Cardiac fibroblast (primary cell): ENCODE measurements around the gene BAIAP2L1.

Source experiments
- DNase-seq, 2 donors: peaks; one replicate each; pipeline versions ENCODE4 v3.0.0 to v3.0.0-alpha.2; 2010; ENCODE audit warnings: low read depth in 2 of 2
- H3K4me3 ChIP-seq, 2 donors: replicated peaks in 1 of 2; 1 replicate in 1 of 2; 2 replicates in 1 of 2; pipeline ENCODE4 v1.5.1; 2011; ENCODE audit warnings: low read depth in 2 of 2, low read length in 2 of 2, mild to moderate bottlenecking in 2 of 2, moderate library complexity in 1 of 2
- TF ChIP-seq, protein P1 (sequence below): IDR thresholded peaks from one replicate; pipeline ENCODE4 v1.5.1; 2011; ENCODE audit warnings: low read depth, mild to moderate bottlenecking, low read length, inconsistent platforms

BAIAP2L1 gene

GRCh38 chr7:98314469-98314868 lies 86.4 kb downstream of the BAIAP2L1 start:
- no peak overlapping the region for H3K4me3 ChIP-seq
- DNase-seq, result peak in 1 of 2 donors; percentile 69
- TF ChIP-seq, protein P1, sequence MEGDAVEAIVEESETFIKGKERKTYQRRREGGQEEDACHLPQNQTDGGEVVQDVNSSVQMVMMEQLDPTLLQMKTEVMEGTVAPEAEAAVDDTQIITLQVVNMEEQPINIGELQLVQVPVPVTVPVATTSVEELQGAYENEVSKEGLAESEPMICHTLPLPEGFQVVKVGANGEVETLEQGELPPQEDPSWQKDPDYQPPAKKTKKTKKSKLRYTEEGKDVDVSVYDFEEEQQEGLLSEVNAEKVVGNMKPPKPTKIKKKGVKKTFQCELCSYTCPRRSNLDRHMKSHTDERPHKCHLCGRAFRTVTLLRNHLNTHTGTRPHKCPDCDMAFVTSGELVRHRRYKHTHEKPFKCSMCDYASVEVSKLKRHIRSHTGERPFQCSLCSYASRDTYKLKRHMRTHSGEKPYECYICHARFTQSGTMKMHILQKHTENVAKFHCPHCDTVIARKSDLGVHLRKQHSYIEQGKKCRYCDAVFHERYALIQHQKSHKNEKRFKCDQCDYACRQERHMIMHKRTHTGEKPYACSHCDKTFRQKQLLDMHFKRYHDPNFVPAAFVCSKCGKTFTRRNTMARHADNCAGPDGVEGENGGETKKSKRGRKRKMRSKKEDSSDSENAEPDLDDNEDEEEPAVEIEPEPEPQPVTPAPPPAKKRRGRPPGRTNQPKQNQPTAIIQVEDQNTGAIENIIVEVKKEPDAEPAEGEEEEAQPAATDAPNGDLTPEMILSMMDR, result no peak

DNA sequence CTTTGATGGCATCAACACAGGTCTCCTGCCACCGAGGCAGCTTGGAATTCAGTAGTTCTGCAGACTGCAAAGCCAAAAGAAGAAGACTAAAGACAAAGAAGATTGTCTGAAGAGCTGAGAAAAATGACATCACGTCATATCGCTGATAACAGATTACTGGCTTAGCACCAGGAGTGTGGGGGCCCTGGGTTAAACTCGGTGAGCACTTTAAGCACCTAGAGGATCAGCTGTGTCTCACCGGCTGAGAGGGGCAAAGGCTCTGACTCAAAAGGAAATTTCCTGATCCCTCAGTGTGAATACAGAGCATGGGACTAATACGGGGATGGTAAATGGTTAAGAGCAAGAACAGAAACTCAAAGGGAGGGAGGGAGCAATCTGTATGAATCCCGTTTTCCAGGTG lies 88.7 kb downstream of the BAIAP2L1 start:
- TF ChIP-seq, protein P1, result no peak
- no peak for DNase-seq
- H3K4me3 ChIP-seq, result no peak overlapping the region

- no peak for DNase-seq
- no peak overlapping the region for H3K4me3 ChIP-seq
- TF ChIP-seq, protein P1, result no peak
Measured at GRCh38 chr7:98309566-98309965, 91.3 kb downstream of the BAIAP2L1 start.

DNA sequence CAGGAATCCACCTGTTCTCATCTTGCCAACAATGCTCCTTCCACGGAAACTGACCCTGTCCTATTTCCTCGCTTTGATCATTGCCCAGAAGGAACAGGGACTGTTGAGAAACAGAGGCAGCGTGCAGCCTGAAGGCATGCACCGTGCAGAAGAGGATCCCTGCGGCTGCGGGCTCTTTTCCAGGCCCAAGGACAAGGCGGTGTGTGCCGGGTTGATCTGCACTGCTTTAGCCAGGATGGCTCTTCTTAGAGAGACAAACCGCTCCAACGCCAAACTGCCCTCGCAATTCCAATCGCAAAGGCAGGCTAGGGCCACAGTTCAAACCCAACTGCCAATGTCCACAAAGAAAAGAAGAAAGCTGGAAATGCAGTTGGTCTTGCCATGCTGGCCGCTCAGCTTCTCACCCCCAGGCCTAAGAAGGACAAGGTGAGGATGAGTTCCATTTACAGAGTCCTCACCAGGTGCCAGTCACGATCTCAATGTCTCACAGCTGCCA lies 92.9 kb downstream of the BAIAP2L1 start:
- TF ChIP-seq, protein P1, result no peak
- no peak for DNase-seq
- H3K4me3 ChIP-seq, result no peak overlapping the region

GRCh38 chr7:98305951-98306535 lies 94.8 kb downstream of the BAIAP2L1 start:
- TF ChIP-seq, protein P1, result no peak
- no peak overlapping the region for H3K4me3 ChIP-seq
- DNase-seq, result no peak

GRCh38 chr7:98303906-98304305 lies 97.0 kb downstream of the BAIAP2L1 start:
- TF ChIP-seq, protein P1, result no peak
- no peak for DNase-seq

GRCh38 chr7:98303176-98303865 lies 97.6 kb downstream of the BAIAP2L1 start:
- TF ChIP-seq, protein P1, result no peak
- no peak overlapping the region for H3K4me3 ChIP-seq
- DNase-seq, result no peak

More at GRCh38 chr7:98303906-98304305, 97.0 kb downstream of the BAIAP2L1 start:
- H3K4me3 ChIP-seq, result no peak overlapping the region
